Femur (tissue), 1 donor: ENCODE results near the gene GPR143.

Experiments used
- DNase-seq: peaks from one replicate; pipeline ENCODE4 v3.0.0-alpha.2; 2017

GPR143 gene

GRCh38 chrX:9767375-9767774, 1.7 kb upstream of the GPR143 start:
- no peak for DNase-seq

DNA sequence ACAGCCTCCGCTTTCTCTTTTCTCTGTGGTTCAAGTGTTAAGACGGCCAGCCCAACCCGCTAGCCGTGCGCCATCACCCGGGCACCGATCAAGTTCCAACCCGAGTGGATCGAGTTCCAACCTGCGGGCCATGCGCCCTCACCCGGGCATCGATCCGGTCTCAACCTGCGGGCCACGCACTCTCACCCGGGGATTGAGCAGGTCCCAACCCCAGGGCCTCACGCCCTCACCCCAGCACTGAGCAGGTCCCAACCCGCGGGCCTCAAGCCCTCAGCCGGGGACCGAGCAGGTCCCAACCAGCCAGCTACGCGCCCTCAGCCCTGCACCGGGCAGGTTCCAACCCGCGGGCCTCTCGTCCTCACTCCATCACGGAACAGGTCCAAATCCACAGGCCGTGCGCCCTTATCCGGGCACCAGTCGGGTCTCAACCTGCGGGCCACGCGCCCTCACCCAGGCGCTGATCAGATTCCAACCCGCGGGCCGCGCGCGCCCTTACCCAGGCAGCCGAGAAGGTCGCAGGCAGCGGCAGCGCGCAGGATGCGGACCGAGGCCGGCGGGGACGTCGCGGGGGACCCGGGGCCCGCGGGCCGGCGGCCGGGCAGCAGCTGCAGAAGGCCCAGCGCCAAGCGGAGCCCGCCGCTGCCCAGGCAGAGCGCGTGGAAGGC, 443 bp downstream of the GPR143 start:
- no peak for DNase-seq

- no peak for DNase-seq
Observed at GRCh38 chrX:9759337-9759736, 6.3 kb downstream of the GPR143 start.

- no peak for DNase-seq
Observed at GRCh38 chrX:9758021-9758638, 7.5 kb downstream of the GPR143 start.

DNA sequence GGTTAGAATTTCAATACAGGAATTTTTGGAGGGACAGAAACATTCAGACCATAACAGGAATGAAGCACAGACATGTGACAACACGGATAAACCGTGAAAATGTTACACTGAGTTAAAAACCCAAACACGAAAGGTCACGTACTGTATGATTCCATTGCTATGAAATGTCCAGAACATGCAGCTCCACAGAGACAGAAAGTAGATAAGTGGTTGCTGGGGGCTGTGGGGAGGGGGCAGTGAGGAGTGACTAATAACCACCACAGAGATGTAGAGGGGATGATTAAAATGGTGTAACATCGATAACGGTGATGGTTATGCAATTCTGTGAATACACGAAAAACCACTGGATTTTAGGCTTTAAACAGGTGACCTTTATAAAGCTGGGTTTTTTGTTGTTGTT, 8.3 kb downstream of the GPR143 start:
- DNase-seq = no peak

DNA sequence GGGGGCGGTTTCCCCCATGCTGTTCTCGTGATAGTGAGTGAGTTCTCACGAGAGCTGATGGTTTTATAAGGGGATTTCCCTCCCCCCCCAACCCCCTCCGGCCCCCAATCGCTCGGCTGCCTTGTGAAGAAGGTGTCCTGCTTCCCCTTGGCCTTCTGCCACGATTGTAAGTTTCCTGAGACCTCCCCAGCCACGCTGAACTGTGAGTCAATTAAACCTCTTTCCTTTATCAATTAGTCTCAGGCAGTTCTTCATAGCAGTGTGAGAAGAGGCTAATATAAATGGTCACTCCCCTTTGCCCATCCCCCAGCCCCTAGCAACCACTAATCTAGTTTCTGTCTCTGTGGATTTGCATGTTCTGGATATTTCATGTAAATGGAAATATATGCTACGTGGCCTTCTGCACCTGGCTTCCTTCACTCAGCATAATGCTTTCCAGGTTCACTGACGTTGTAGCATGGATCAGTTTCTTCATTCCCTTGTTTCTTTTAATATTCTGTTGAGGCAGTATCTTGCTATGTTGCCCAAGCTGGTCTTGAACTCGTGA, 16.4 kb downstream of the GPR143 start:
- no peak for DNase-seq

GRCh38 chrX:9747644-9748043, 18.0 kb downstream of the GPR143 start:
- DNase-seq = no peak

DNA sequence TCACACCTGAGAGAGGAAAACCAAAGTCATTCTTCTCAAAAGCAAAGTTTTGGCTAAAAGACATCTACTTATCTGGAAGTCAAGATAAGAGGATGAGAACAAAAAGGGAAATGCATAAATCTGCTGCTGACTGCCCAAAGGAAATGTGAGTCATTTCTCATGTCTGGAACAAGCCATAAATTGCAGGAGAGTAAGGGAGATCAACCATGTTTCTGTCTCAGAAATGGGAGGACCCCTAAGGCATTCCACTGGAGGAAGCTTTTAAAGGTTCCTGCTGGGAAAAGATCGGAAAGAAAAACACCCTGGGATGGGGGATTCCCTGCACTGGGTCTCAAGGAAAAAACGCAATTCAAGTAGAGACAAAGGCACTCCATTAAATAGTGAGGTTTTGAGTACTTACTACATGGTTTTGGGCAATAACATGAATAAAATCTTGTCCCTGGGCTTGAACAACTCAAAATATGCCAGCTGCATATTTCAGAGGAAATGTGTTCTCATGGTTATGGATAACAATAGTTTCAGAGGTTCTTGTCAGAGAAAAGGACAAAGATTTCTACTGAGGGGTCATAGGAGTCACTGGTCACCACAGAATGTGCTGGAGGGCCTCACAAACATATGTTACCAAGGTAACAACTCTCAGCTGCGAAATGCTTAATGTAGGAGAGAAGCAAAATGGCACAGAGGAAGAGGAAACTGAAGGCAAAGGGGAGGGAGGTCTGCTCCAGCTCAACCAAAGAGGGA, 19.3 kb downstream of the GPR143 start:
- no peak for DNase-seq

- DNase-seq = no peak
Observed at GRCh38 chrX:9745417-9746115, 20.1 kb downstream of the GPR143 start.

DNA sequence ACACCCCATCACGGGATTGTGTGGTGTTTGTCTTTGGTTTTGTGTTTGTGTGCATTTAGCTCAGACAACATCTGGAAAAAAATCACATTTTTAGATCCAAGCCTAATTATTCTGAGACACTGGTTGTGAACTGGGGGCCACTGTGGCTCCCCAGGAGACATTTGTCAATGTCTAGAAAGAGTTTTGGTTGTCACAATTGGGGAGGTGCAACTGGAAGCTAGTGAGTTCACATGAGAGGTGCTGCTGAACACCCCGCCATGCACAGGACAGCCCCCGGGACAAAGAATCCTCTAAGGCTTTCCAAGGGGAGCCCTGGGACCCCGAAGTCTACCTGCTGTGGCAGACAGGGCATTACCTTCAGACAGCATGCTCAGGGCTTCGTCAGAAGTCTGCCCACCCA, 26.5 kb downstream of the GPR143 start:
- DNase-seq = no peak

GRCh38 chrX:9738151-9738550, 27.5 kb downstream of the GPR143 start:
- no peak for DNase-seq

DNA sequence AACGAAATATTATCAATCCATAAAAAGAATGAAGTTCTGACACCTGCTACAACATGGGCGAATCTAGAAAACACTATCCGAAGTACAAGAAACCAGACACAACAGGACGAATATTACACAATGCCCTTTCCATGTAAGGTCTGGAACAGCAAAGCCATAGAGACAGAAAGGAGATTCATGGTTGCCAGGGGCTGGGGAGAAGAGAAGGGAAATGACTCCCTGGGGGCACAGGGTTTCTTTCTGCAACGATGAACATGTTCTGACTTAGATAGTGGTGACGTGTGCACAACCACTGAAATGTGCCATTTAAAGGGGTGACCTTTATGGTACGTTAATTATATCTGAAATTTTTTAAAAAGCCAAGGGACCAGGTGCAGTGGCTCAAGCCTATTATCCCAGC, 28.3 kb downstream of the GPR143 start:
- DNase-seq = no peak

DNA sequence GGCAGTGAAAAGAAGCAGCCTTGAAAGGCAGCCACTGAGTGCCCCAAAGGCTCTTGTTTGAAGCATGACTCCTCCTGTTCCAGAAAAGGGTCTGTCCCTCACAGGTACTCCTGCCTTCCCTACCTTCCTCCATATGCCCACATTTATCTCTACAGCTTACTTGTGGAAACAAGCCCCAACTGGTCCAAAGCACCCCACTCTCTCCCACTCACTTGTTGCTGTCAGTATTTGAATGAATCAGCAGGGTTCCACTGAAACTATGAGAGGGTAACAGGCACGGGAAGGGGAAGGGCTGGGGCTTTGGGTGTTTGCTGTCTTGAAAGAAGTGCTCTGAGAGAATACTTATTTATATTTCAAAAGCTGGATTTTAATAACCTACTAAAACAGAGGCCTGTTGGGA, 34.9 kb downstream of the GPR143 start:
- DNase-seq = no peak

GRCh38 chrX:9730078-9730477, 35.6 kb downstream of the GPR143 start:
- DNase-seq = no peak

- DNase-seq = no peak
Observed at GRCh38 chrX:9729171-9729885, 36.3 kb downstream of the GPR143 start.

DNA sequence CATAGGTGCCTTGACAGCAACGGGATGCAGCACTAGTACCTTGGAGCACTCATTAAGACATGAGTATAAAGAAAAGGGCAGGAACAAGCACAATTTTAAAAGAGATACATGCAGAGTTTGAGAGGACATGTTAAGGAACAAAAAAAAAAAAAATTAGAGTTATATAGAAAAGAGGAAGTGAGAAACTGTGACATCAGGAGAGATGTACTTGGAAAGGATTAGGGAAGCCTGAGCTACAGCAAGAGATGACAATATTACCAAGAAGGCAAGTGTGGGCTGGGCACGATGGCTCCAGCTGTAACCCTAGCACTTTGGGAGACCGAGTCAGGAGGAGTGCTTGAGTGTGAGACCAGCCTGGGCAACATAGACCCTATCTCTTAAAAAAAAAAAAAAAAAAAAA, 37.4 kb downstream of the GPR143 start:
- DNase-seq = no peak

DNA sequence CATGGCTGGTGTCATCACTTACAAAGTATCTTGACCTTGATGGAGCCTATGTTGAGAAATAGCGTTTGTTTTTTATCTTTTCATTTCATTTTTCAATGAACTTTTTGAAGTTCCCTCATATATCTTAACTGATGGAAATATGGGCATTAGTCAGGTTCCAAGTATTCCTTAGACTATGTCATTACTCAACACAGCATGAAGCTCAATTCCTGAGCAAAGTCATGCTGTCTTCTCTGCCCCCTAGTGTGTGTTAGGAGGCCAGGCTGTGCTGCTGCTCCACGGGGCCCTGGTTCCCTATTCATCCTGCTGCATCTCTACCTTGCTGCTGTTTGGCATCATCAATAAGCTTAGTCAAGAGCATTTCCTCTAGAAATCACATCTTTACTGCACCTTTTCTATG, 40.9 kb downstream of the GPR143 start:
- DNase-seq = no peak

- no peak for DNase-seq
Observed at GRCh38 chrX:9717376-9717775, 48.3 kb downstream of the GPR143 start.

DNA sequence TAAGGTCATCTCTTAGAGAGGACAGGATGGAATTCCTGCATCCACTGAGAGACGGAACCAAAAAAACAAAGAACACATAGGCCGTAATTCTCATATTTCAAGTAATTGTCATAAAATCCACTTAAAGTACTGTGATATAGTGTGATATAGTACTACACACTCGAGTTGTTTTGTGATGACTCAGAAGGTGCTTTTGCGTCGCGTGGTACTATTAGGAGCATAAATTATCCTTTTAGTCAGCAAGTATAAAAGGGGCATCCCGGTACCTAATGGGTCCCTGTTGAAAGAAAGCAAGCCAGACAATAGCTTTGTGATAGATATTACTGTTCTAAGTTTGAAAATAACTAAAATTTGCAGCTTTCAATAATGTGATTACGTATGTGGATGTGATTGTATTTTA, 55.3 kb downstream of the GPR143 start:
- DNase-seq = no peak

GRCh38 chrX:9708923-9709553, 56.6 kb downstream of the GPR143 start:
- DNase-seq = peak; percentile 87

GRCh38 chrX:9708086-9708485, 57.6 kb downstream of the GPR143 start:
- no peak for DNase-seq
